Smooth muscle cell of the umbilical artery (primary cell): ENCODE data around the gene RAB3A. TPM values are rescaled to one million over a fixed set of nuclear protein-coding genes. Genes with fewer than 3 reads are reported as not detected.

Experiments
- total RNA-seq: library from RNA; depleted of rRNA; stranded (reverse); fragments of >200 nt; gene quantifications from 2 replicates; pipeline ENCODE4 v1.2.3, GENCODE V29; 2014

RAB3A gene
- 3.6 and 4.0 TPM in 2 replicates for total RNA-seq

DNA sequence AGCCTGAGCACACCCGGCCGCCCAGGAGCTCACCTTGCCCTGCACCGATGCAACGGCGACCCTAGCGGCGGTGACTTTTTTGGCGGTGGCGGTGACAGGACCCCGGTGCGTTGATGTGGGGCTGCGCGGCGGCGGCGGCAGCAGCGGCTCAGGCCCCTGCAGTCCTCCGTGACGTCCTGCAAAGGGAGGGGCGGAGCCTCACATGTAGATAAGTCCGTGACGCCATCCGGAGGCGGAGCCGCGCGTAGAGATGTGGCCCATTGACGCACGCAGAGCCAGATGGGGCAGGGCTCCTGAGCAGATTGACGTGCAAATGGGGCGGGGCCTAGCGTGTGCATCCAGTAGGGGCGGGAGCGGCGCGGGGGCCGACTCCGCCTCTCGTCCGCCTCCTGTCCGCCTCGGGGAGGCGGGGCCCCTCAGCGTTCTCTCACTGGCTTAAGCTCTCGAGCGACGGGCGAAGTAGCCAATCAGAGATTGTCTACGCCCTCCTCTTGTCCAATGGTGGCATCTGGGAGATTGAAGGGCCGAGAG lies at the start of gene RAB3A:
Gene RAB3A (minus strand): TSS at position 180 of the 531 bp plus-strand sequence. CDS start 1,302 bp downstream, outside the sequence.

DNA sequence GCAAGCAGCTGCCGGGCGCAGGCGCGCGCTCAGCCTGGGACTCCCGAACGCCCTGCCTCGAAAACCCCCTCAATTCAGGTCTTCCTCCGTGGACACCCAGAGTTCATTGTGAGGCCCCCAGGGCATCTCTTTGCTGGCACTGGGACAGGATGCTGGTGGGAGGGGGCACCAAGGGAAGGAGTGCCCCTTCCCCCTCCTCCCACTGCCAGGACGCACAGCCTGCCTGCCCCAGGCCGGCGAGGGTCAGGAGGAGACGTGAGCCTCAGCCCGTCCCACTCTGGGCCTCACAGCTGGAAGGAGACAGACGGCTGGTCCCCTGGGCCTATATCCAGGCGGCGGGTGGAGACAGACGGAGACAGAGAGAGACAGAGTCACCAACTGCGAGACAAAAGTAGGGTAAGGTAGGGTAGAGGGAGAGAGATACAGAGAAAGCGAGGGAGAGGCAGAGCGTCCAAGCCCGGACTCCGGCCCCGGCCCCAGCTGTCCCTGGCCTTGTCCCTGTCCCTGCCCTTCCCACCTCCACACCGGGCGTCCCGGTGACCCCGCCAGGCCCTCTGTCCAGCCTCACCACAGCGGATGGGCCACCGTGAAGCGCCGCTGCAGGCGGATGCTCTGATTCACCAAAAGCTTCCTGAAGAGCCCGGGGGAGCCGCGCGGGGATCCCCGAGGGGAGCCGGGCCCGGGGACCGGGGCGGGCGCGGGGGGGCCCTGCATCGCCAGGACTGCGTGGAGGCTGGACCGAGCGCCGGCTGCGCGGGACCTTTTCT lies 22.0 kb upstream of the RAB3A start, which contains the start of gene PDE4C:
Gene PDE4C (minus strand): TSS at position 737 of the 767 bp plus-strand sequence. CDS start 23 bp downstream, at position 714.

DNA sequence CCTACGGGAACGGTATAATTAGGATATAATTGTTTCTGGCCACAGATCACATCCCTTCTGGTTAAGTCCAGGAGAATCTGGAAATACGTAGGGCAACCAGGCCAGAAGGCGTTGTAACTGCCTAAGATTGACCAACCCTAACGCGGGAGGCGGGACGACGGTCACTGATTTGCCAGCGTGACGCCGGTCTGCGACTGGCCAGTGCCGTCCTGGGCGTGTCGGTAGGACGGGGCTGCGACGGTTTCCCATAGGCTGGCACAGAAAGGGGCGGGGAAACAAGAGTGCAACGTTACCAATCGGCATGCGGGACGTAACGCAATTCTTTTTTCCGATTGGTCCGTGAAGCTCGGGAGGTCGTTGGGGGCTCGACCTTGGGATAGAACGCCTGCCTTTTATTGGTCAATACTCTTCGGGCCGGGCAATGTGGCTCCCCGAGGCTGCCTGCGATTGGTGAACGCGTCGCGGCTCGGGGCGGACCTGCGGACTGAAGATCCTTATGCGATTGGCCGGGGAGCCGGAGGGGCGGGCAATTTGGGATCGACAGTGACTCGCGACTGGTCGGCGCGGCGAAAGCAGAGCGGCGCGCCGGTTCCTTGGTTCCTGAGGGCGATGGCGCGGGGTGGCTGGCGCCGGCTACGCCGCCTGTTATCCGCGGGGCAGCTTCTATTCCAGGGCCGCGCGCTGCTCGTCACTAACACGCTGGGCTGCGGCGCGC lies 11.0 kb downstream of the RAB3A start, which contains the start of gene MPV17L2:
Gene MPV17L2 (plus strand): TSS at position 546 of the 715 bp plus-strand sequence. CDS start 64 bp downstream, at position 610.

DNA sequence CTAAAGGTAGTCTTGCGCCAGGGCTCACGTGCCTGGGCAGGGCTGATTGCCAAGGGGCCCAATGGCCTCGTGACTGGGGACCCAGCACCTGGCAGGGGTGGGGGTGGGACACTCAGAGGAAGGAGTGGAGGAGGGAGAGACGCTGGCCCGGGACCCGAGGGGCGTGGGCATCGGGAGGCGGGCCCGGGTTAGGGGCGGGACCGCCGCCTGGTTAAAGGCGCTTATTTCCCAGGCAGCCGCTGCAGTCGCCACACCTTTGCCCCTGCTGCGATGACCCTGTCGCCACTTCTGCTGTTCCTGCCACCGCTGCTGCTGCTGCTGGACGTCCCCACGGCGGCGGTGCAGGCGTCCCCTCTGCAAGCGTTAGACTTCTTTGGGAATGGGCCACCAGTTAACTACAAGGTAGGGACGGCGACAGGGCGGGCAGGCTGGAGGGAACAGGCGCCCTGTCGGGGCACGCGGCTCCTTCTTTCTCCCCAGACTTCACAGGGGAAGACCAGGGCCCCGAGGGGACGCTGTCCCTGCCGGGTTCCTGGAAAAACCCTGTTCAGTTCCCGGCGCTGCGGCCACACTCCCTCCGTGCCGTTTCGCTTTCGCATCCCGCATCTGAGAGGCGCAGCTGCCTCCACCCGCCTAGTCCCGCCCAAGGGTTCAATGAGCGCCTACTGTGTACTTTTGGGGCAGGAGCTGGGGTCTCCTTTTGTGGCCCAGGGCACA lies 30.1 kb downstream of the RAB3A start, which contains the start of gene IFI30:
Gene IFI30 (plus strand): TSS at position 242 of the 717 bp plus-strand sequence. CDS start 29 bp downstream, at position 271.

DNA sequence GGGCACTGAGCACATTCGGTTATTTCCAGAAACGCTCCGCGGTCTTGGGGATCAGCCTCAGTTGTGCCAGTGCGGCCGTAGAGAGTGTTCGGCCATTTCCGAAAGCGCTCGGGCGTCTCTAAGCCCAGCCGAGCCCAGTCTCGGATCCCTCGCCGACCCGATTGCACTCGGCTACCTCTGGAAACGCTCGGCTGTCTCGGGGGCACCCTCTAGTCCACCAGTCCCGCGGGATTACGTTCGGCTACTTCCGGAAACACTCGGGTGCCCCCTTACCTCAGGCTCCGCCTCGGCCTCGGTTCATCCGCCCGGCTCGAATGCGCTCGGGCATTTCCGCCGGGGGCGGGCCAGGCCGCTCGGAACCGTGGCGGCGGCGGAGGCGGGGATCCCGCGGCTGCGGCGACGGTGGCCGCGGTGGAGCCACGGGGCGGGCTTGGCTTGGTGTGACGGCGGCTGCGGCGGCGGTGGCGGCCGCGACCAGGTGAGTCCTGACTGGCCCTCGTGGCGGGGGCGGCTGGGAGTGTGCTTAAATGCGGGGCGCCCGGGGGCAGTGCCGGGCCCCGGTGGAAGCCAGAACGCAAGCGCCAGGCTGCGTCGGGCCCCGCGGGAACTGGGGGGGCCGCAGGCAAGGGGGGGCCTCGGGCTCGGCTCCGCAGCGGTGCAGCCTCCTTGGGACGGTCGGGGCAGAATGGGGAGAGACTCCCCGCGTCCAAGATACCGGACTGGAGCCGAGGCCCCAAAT lies 50.9 kb downstream of the RAB3A start, which contains the start of gene PIK3R2:
Gene PIK3R2 (plus strand): TSS at position 347 of the 739 bp plus-strand sequence. CDS start 2,717 bp downstream, outside the sequence.

Other genes starting within 250 kb of the RAB3A start
- gene KCNN1, start 236.9 kb downstream of the RAB3A start, total RNA-seq = not detected in 2 replicates
- gene ARRDC2, start 195.9 kb downstream of the RAB3A start, total RNA-seq = 6.8 and 7.2 TPM in 2 replicates
- under 0.01 and 0.09 TPM in 2 replicates for gene IL12RB1, start 117.1 kb downstream of the RAB3A start, total RNA-seq
- 4.5 and 5.9 TPM in 2 replicates for gene MAST3, start 106.3 kb downstream of the RAB3A start, total RNA-seq
- 21.7 and 53.9 TPM in 2 replicates for gene PIK3R2, start 50.9 kb downstream of the RAB3A start, total RNA-seq
- 4.8 and 5.3 TPM in 2 replicates for gene IFI30, start 30.2 kb downstream of the RAB3A start, total RNA-seq
- 13.2 and 19.6 TPM in 2 replicates for gene MPV17L2, start 10.8 kb downstream of the RAB3A start, total RNA-seq
- gene PDE4C, start 22.4 kb upstream of the RAB3A start, total RNA-seq = 1.4 and 4.2 TPM in 2 replicates
- 0.30 and 0.32 TPM in 2 replicates for gene IQCN, start 70.4 kb upstream of the RAB3A start, total RNA-seq
- 89.7 and 124 TPM in 2 replicates for gene JUND, start 77.6 kb upstream of the RAB3A start, total RNA-seq
- gene LSM4, start 119.0 kb upstream of the RAB3A start, total RNA-seq = 77.5 and 130 TPM in 2 replicates
- gene PGPEP1, start 136.6 kb upstream of the RAB3A start, total RNA-seq = 36.7 and 46.3 TPM in 2 replicates
- gene GDF15, start 182.1 kb upstream of the RAB3A start, total RNA-seq = 150 TPM in 2 replicates
- gene LRRC25, start 193.6 kb upstream of the RAB3A start, total RNA-seq = not detected in 2 replicates
- 48.0 and 49.0 TPM in 2 replicates for gene SSBP4, start 215.4 kb upstream of the RAB3A start, total RNA-seq
- gene ISYNA1, start 234.1 kb upstream of the RAB3A start, total RNA-seq = 41.6 and 43.7 TPM in 2 replicates